ENCODE data around the gene PYGO2. TPM values are rescaled to one million over a fixed set of nuclear protein-coding genes. Genes with fewer than 3 reads are reported as not detected.

Gene PYGO2
- total RNA-seq, 3 donors from 2014 or later (not counting 1 experiment from before 2014, with no cell fraction given) = 21.6 to 32.1 (median 27.5) TPM

DNA sequence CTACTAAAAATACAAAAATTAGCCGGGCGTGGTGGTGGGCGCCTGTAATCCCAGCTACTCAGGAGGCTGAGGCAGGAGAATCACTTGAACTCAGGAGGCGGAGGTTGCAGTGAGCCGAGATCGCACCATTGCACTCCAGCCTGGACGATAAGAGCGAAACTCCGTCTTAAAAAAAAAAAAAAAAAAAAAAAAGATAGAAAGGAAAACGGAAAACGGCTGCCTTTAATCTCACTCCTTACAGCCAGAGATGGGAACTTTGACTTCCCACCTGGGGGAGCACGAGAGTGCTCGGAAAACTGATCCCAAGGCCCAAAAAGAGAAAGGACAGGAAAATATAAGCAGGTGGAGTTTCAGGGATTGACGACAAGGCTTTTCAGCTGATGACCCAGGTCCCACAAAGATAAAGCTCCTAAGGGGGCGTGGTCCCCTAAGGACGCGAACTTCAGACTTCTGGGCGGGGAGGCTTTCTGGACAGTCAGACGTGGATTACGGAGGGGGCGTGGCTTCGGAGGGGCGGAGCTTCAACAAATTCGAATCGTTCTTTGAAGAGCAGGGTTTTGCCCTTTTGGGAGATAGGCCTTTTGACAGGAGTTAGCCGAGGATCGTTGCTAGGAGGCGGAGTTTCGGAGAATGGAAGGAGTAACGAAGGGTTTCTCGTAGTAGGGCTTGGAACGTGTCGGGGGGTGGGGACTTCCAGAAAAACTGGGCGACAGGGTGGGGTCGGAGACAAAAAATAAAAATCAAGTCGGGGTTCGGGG lies 11.9 kb upstream of the PYGO2 start:
- peak; percentile 22 to 50 (median 30) for ATAC-seq
- Mint-ChIP-seq H3K9me3 (no peaks in the 10 kb centered on the region), H3K36me3 (no peaks in the 10 kb centered on the region), H3K4me3 (no peak overlapping the region), H3K4me1 (peaks cover 15 to 33% of the 10 kb centered on the region in 2 donors), H3K27ac (no peak overlapping the region), H3K27me3 (ENCODE audit: low read depth in 2 of 2) (no peaks in the 10 kb centered on the region)
- Histone ChIP-seq H3K4me3 (ENCODE audit: low read length) (peak overlapping the region; percentile 91), H3K36me3 (ENCODE audit: control insufficient read depth, insufficient read depth, low read length) (peaks cover 2% of the 10 kb centered on the region), H3K27me3 (ENCODE audit: control insufficient read depth, insufficient read depth, low read length) (no peaks in the 10 kb centered on the region), H3K9me3 (ENCODE audit: control insufficient read depth, insufficient read depth, low read length) (no peaks in the 10 kb centered on the region), H3K4me1 (ENCODE audit: control insufficient read depth, insufficient read depth, low read length) (peaks cover 43% of the 10 kb centered on the region), H3K27ac (ENCODE audit: low read length) (peak overlapping the region; percentile 99)
- DNase-seq = peak; percentile 94
- WGBS (ENCODE audit: insufficient coverage) = 2% methylated on average over 29 of the region's 37 CpGs
- TF ChIP-seq, protein P1, sequence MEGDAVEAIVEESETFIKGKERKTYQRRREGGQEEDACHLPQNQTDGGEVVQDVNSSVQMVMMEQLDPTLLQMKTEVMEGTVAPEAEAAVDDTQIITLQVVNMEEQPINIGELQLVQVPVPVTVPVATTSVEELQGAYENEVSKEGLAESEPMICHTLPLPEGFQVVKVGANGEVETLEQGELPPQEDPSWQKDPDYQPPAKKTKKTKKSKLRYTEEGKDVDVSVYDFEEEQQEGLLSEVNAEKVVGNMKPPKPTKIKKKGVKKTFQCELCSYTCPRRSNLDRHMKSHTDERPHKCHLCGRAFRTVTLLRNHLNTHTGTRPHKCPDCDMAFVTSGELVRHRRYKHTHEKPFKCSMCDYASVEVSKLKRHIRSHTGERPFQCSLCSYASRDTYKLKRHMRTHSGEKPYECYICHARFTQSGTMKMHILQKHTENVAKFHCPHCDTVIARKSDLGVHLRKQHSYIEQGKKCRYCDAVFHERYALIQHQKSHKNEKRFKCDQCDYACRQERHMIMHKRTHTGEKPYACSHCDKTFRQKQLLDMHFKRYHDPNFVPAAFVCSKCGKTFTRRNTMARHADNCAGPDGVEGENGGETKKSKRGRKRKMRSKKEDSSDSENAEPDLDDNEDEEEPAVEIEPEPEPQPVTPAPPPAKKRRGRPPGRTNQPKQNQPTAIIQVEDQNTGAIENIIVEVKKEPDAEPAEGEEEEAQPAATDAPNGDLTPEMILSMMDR (IDR thresholded peaks at IDR 0.05) = no peak
- intact Hi-C loops (cut with micrococcal nuclease) = loop anchor here (1.0 to 5.0 kb wide), 7 partner anchors 10 to 414 kb away; partner anchors contain the start of genes EFNA4, FLAD1, PBXIP1 and PMVK

DNA sequence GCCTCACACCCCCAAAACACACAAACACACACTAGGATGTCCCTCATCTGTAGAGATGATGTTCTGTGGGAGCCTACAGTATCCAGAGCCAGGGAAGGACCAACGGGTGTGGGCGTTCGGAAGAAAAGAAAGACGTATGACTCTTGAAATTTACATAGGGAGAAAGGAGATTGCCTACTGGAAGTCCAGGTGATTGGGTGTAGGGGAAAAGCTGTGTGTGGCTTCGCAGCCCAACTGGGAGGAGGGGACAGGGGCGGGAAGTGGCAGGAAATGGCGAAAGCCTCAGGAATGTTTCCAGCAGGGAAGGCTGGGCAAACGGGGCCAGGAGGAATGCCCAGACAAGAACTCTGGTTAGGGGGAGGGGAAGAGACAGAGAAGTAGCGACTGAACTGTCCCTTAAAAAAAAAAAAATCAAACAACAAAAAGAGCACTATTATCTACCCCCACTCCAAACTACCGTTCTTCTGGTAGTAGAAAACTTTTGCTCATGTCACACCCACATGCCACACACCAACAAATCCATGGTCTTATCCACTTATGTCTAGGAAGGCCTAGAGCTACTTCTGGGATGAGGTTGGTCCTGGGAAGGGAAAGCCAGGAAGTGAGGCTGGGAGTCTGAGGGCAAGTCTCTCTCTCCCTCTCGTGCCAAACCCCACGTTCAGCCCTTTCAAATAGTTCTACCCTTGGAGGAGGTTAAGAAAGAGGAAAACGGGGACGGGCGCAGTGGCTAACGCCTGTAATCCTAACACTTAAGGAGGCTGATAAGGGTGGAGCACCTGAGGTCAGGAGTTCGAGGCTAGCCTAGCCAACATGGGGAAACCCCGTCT lies 11.1 kb upstream of the PYGO2 start:
- intact Hi-C loops (cut with micrococcal nuclease) = loop anchor here (5.0 kb wide), 2 partner anchors 35 to 90 kb away; partner anchors contain the start of genes EFNA4 and PMVK
- H3K4me1 Mint-ChIP-seq = peaks cover 20 to 37% of the 10 kb centered on the region in 2 donors
- no peaks in the 10 kb centered on the region for H3K9me3 Mint-ChIP-seq
- ATAC-seq = no peak
- 76% methylated on average over 14 of the region's 18 CpGs for WGBS (ENCODE audit: insufficient coverage)
- Histone ChIP-seq H3K4me3 (ENCODE audit: low read length) (no peak overlapping the region), H3K4me1 (ENCODE audit: control insufficient read depth, insufficient read depth, low read length) (peaks cover 43% of the 10 kb centered on the region), H3K27me3 (ENCODE audit: control insufficient read depth, insufficient read depth, low read length) (no peaks in the 10 kb centered on the region), H3K36me3 (ENCODE audit: control insufficient read depth, insufficient read depth, low read length) (peaks cover 10% of the 10 kb centered on the region), H3K9me3 (ENCODE audit: control insufficient read depth, insufficient read depth, low read length) (no peaks in the 10 kb centered on the region), H3K27ac (ENCODE audit: low read length) (peak overlapping the region; percentile 99)
- H3K4me3 Mint-ChIP-seq = peak overlapping the region; percentile 75
- H3K36me3 Mint-ChIP-seq = no peaks in the 10 kb centered on the region
- TF ChIP-seq, protein P1 (IDR thresholded peaks at IDR 0.05) = no peak
- H3K27ac Mint-ChIP-seq = no peak overlapping the region
- peak in 1 of 2 donors; percentile 40 for DNase-seq
- H3K27me3 Mint-ChIP-seq (ENCODE audit: low read depth in 2 of 2) = no peaks in the 10 kb centered on the region

DNA sequence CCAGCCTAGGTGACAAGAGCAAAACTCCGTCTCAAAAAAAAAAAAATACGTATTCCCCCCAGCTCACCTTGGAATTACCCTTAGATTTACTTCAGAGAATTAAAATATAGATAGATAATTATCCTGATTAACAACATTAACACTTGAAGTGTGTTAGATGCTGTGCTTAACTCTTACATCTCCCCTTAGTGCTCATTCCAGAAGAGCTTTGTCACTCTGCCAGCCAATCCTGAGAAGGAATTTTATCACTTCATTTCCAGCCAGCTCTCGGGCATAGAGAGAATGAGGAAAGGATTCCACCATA lies 10.6 kb upstream of the PYGO2 start:
- peaks cover 20 to 37% of the 10 kb centered on the region in 2 donors for H3K4me1 Mint-ChIP-seq
- peak overlapping the region; percentile 75 for H3K4me3 Mint-ChIP-seq
- no CpG with 5 or more reads among the region's 3 CpGs for WGBS (ENCODE audit: insufficient coverage)
- no peaks in the 10 kb centered on the region for H3K27me3 Mint-ChIP-seq (ENCODE audit: low read depth in 2 of 2)
- DNase-seq = no peak
- no peaks in the 10 kb centered on the region for H3K9me3 Mint-ChIP-seq
- no peak overlapping the region for H3K27ac ChIP-seq (ENCODE audit: low read length)
- H3K36me3 ChIP-seq (ENCODE audit: control insufficient read depth, insufficient read depth, low read length) = peaks cover 15% of the 10 kb centered on the region
- intact Hi-C loops (cut with micrococcal nuclease) = loop anchor here (5.0 kb wide), 2 partner anchors 35 to 90 kb away; partner anchors contain the start of genes EFNA4 and PMVK
- peaks cover 43% of the 10 kb centered on the region for H3K4me1 ChIP-seq (ENCODE audit: control insufficient read depth, insufficient read depth, low read length)
- H3K36me3 Mint-ChIP-seq = no peaks in the 10 kb centered on the region
- H3K27ac Mint-ChIP-seq = no peak overlapping the region
- no peak overlapping the region for H3K4me3 ChIP-seq (ENCODE audit: low read length)
- TF ChIP-seq, protein P1 (IDR thresholded peaks at IDR 0.05) = no peak
- no peaks in the 10 kb centered on the region for H3K9me3 ChIP-seq (ENCODE audit: control insufficient read depth, insufficient read depth, low read length)
- no peaks in the 10 kb centered on the region for H3K27me3 ChIP-seq (ENCODE audit: control insufficient read depth, insufficient read depth, low read length)
- ATAC-seq = no peak

Measured in natural killer cell (primary cell).